ENCODE data around the gene ZBTB20. TPM values are rescaled to one million over a fixed set of nuclear protein-coding genes. Genes with fewer than 3 reads are reported as not detected.

ZBTB20 gene
- polyA plus RNA-seq, 3 donors, result 1.3 to 3.2 (median 2.0) TPM

- H3K27ac Mint-ChIP-seq, result no peak overlapping the region
- intact Hi-C loops (cut with micrococcal nuclease), result no loop called here
- no peaks in the 10 kb centered on the region for H3K79me2 ChIP-seq (ENCODE audit: insufficient read depth, low read length)
Observed at GRCh38 chr3:114393367-114394072, 753.6 kb downstream of the ZBTB20 start.

GRCh38 chr3:114392831-114393230 lies 754.3 kb downstream of the ZBTB20 start:
- Histone ChIP-seq H3K4me3 (replicated peaks in 1 of 3; ENCODE audit: low read depth in 2 of 3, low read length in 3 of 3) (no peak overlapping the region), H3K27me3 (ENCODE audit: control insufficient read depth in 2 of 2, insufficient read depth in 2 of 2, low read length in 2 of 2) (no peaks in the 10 kb centered on the region), H3K36me3 (replicated peaks in 1 of 2; ENCODE audit: control insufficient read depth in 1 of 2, insufficient read depth in 2 of 2, low read length in 2 of 2) (no peaks in the 10 kb centered on the region), H3K79me2 (ENCODE audit: insufficient read depth, low read length) (no peaks in the 10 kb centered on the region), H3K9ac (ENCODE audit: insufficient read depth, low read length, poor library complexity, severe bottlenecking) (no peak overlapping the region), H2AFZ (ENCODE audit: insufficient read depth, low read depth, low read length, poor library complexity, severe bottlenecking) (no peak overlapping the region), H4K20me1 (ENCODE audit: insufficient read depth, low read length) (no peaks in the 10 kb centered on the region), H3K4me2 (replicated peaks; ENCODE audit: extremely low read depth, low read length, poor library complexity, severe bottlenecking) (no peak overlapping the region), H3K4me1 (ENCODE audit: control insufficient read depth in 1 of 2, insufficient read depth in 2 of 2, low read length in 2 of 2) (no peaks in the 10 kb centered on the region), H3K27ac (ENCODE audit: low read depth in 1 of 2, low read length in 2 of 2) (no peak overlapping the region), H3K9me3 (replicated peaks in 1 of 2; ENCODE audit: control insufficient read depth in 1 of 2, insufficient read depth in 1 of 2, low read length in 2 of 2) (no peaks in the 10 kb centered on the region)
- H3K4me3 Mint-ChIP-seq, result no peak overlapping the region
- peaks cover 4% of the 10 kb centered on the region for H3K4me1 Mint-ChIP-seq
- no peak for TF ChIP-seq CTCF (IDR thresholded peaks at IDR 0.05)
- no peak overlapping the region for H3K27ac Mint-ChIP-seq
- H3K36me3 Mint-ChIP-seq, result peaks cover 4 to 5% of the 10 kb centered on the region in 2 donors
- WGBS (ENCODE audit: insufficient coverage), result 89% methylated on average over 1 of the region's 2 CpGs
- intact Hi-C loops (cut with micrococcal nuclease), result no loop called here
- DNase-seq, result no peak
- H3K9me3 Mint-ChIP-seq, result no peaks in the 10 kb centered on the region
- no peaks in the 10 kb centered on the region for H3K27me3 Mint-ChIP-seq (ENCODE audit: low read depth in 3 of 3)

More at GRCh38 chr3:114393367-114394072, 753.6 kb downstream of the ZBTB20 start:
- H3K4me3 ChIP-seq (replicated peaks in 1 of 3; ENCODE audit: low read depth in 2 of 3, low read length in 3 of 3), result no peak overlapping the region
- no peak for DNase-seq
- H3K9me3 ChIP-seq (replicated peaks in 1 of 2; ENCODE audit: control insufficient read depth in 1 of 2, insufficient read depth in 1 of 2, low read length in 2 of 2), result no peaks in the 10 kb centered on the region
- H3K4me2 ChIP-seq (replicated peaks; ENCODE audit: extremely low read depth, low read length, poor library complexity, severe bottlenecking), result no peak overlapping the region
- no peaks in the 10 kb centered on the region for H3K9me3 Mint-ChIP-seq
- H3K4me3 Mint-ChIP-seq, result no peak overlapping the region
- no peak overlapping the region for H2AFZ ChIP-seq (ENCODE audit: insufficient read depth, low read depth, low read length, poor library complexity, severe bottlenecking)
- 100% methylated on average over 3 of the region's 7 CpGs for WGBS (ENCODE audit: insufficient coverage)
- peaks cover 4% of the 10 kb centered on the region for H3K4me1 Mint-ChIP-seq
- no peak for TF ChIP-seq CTCF (IDR thresholded peaks at IDR 0.05)
- H4K20me1 ChIP-seq (ENCODE audit: insufficient read depth, low read length), result no peaks in the 10 kb centered on the region
- no peaks in the 10 kb centered on the region for H3K36me3 ChIP-seq (replicated peaks in 1 of 2; ENCODE audit: control insufficient read depth in 1 of 2, insufficient read depth in 2 of 2, low read length in 2 of 2)
- H3K27ac ChIP-seq (ENCODE audit: low read depth in 1 of 2, low read length in 2 of 2), result no peak overlapping the region
- H3K27me3 ChIP-seq (ENCODE audit: control insufficient read depth in 2 of 2, insufficient read depth in 2 of 2, low read length in 2 of 2), result no peaks in the 10 kb centered on the region
- H3K4me1 ChIP-seq (ENCODE audit: control insufficient read depth in 1 of 2, insufficient read depth in 2 of 2, low read length in 2 of 2), result no peaks in the 10 kb centered on the region
- H3K27me3 Mint-ChIP-seq (ENCODE audit: low read depth in 3 of 3), result no peaks in the 10 kb centered on the region
- H3K36me3 Mint-ChIP-seq, result peaks cover 0 to under 1% of the 10 kb centered on the region in 2 donors
- H3K9ac ChIP-seq (ENCODE audit: insufficient read depth, low read length, poor library complexity, severe bottlenecking), result no peak overlapping the region

Data from CD14-positive monocyte (primary cell).